Activated CD4-positive, alpha-beta T cell treated with anti-CD3 and anti-CD28 coated beads, Interleukin-2, Interleukin-4, amounts not matched to agents 100 ng/mL and 50 ng/mL, durations not matched to agents 16 hours and 8 hours (primary cell): ENCODE data around the gene EHBP1.
"Not testable (repeated sequence)": the region's sequence is repeated elsewhere in the genome, so short reads cannot be mapped to it uniquely, and the experiment has no call there.

Experiments
- DNase-seq: peaks from one replicate; pipeline ENCODE4 v3.0.0-alpha.2; 2020; ENCODE audit warnings: low spot score

EHBP1 gene

DNA sequence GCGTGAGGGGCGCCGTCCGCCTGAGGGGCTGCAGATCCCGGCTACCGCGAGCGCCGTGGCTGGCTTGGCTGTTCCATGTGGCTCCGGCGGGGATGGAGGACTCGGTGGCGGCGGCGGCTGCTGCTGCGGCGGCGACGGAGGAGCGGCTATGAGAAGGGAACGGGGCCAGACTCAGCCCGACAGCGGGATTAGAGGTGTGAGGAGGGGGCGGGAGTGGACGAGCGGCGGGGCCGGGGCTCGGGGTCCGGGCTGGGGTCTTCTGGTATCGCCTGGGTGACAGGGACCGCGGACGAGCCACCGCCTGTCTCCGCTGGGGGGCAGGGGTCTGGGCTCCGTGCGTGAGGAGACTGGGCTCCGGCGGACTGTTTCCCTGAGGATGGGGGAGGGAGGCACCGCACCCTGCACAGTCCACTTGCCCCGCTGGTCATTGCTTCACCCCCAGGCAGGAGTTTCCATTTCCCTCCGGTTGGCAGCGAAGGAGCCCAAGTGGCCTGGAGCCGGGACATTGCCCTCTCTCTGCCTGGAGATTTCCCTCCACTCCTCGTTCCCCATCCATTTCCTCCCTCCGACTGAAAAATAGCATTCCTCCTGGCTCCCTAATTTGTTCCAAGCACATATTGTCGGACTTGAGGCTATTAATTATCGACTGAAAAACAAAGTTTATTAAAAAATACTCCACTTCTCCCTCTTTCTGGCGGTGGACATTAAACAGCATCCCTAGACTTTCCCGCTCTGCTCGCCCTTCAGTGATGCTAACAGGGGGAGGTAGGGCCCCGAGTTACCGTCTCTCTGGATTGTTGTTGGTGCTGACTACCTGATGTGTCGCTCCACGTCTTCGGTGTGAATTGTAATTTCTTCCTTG, 577 bp downstream of the EHBP1 start:
- DNase-seq: peak; percentile 35

DNA sequence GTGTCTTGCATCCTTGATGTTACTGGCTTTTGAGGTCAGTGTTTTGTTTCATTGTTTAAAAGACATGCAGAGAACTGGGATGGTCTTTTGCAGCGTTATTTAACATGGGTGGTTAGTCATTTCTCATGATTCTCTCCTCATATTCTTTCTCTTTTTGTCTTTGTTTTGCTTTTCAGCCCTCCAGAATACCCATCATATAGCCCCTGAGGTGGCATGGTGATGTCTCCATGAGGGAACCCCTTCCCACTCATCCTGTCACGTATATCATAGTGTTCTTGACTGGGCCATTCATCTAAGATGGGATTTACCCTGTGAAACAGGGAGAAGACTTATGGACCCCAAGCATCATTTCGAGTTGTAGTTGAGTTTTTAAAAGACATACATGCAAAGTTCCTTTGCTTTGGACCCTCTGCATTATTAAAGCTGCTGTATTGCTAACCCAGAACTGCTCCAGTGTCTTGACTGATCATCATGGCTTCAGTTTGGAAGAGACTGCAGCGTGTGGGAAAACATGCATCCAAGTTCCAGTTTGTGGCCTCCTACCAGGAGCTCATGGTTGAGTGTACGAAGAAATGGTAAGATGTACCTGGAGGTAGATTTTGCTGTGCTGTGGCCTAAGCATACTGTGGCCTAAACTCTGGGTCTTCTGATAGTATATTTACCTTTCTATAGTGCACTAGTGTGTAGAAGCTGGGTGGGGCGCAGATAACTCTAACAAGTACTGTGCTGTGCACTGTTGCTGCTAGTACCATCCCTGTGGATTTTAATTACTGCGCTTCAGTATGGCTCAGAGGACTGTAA, 1.4 kb downstream of the EHBP1 start:
- DNase-seq: no peak

DNA sequence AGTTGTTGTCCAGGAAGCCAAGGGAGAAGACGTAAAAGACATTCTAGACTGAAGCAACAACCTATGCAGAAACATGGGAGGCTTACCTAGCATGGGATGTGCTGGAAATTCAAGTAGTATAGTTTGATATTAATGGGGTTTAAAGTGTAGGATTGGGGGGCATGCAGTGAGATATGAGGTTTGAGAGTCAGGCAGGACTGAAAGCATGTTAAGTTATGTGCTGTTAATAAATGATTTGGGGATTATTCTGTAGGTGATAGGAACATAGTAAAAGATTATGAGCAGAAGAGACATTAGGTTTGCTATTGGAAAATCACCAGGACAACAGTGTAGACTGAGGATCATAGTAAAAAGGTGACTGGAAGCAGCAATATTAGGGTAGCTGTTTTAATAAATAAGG, 3.2 kb downstream of the EHBP1 start:
- no peak for DNase-seq

DNA sequence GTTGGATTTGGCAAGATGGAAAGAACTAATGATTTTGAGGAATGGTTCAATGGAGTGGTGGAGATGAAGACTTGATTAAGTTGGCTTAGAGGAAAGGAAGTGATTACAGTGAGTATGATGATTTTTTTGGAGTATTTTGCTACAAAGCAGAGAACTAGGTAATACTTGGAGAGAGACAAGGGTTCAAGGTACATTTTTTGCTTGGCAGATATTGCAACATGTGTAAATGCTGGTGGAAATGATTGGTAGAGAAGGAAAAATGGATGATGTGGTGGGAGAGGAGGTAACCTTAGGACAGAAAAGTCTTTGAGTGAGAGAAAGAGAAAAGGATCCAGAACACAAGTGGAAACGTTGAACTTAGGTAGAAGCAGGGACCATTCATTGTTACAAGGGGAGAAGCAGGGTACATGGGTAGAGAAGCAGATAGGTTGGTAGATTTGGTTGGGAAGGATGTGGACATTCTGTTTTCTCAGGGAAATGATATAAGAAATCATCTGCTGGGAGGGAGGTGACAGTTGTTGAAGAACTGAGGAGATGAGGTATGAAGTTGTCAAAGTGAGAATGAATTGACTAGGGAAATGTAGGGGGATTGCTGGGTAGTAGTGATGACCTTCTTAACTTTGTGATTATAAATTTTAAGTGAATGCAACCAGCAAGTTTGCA, 6.5 kb downstream of the EHBP1 start:
- DNase-seq: no peak

DNA sequence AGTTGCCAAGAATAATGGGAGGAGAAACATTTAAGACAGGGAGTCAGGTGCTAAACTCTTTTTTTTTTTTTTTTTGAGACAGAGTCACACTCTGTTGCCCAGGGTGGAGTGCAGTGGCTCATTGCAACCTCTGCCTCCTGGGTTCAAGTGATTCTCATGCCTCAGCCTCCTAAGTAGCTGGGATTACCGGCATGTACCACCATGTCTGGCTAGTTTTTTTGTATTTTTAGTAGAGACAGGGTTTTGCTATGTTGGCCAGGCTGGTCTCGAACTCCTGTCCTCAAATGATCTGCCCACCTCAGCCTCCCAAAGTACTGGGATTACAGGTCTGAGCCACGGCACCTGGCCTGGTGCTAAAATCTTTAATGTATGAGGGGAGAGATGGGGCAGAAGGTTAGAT, 7.7 kb downstream of the EHBP1 start:
- not testable (repeated sequence) for DNase-seq

DNA sequence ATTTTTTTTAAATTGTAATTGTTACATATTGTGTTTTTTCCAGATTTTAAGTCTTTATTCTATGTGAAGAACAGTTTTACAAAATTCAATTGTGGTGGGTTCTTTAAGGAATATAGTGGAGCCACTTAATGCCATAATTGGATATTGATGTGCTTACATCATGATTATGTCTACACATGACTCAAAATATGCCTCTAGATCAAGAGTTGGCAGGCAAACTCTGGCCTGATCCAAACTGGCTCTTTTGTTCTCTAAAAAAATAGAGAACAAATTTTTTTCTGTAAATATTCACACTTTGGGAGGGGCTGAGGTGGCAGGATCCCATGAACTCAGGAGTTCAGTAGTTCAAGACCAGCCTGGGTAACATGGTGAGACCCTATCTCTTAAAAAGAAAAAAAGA, 8.3 kb downstream of the EHBP1 start:
- DNase-seq: no peak

DNA sequence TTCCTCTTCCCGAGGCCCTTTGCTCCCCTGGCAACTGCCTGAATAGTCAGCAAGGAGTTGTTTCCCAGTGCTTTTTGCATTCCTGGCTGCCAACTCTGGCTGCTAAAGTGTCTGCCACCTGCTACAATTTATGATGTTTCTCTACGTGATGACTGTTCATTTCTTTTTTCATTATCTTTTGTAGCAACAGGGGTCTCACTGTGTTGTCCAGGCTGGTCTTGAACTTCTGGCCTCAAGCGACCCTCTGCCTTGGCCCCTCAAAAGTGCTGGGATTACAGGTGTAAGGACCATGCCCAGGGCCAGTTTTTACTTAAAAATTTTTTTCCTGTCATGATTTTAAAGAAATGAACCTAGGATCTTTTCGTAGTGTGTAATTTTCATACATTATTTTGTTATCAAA, 11.3 kb downstream of the EHBP1 start:
- no peak for DNase-seq

DNA sequence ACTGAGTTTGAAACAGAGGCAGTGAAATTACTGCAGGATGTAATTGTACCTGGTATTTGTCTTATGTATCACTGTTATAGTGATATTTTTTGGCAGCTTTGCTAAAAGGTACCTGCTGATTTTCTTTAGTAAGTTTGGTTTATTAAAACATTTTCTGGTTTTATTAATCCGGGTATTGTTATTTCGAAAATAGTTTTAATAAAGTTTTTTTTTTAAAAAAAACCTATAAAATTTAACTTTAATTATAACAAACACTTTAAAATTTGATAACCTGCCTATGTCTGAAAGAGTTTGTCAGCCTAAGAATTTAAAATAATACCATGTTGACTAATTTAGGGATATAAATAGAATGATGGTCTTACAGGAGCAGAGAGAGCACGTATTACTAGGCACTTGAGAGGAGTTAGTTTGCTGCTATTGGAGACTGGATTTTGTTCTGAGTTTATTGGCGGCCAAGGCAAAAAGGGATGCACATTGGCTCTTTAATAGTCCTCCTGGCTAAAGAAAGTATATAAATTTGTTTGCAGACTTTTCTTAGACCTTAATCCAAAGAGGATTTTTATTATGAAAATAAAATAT, 12.1 kb downstream of the EHBP1 start:
- no peak for DNase-seq

DNA sequence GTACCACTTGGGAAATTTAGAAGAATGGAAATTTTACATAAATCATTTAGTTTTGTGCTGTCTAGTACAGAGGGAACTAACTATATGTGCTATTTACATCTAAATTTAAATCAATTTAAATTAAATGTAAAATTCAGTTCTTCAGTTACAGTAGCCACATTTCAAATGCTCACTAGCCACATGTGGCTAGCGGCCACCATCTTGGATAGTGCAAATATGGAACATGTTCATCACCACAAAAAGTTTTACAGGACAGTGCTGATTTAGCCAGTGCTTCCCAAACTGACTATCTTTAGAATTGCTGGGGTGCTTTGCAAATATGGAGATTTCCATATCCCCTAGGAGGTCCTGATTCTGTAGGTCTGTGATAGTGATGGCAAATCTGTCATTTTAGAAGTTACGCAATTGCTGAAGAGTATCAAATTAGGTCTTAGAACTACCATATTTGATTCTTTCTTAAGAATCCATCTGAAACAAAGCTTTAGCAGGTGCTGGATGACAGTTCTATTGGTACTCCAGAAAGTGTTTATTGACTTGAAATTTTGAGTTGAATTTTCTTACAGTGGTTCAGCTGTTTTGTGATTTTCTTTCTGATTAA, 12.8 kb downstream of the EHBP1 start:
- no peak for DNase-seq

DNA sequence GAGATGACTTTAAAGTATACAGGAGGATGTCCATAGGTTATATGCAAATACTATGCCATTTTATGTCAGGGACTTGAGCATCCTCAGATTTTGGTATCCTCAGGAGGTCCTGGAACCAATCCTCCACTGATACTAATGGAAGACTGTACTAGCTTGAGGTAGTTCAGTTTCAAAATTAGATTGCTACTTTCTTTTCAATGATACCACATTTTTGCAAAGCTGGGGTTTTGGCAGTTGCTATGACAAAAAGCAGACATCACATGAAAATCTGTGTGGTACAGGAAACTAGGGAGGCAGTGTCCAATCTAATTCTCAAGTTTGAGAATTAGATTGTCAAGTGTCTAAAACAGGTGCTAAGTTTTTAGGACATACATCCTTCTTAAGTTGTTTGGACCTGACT, 14.2 kb downstream of the EHBP1 start:
- DNase-seq: no peak

DNA sequence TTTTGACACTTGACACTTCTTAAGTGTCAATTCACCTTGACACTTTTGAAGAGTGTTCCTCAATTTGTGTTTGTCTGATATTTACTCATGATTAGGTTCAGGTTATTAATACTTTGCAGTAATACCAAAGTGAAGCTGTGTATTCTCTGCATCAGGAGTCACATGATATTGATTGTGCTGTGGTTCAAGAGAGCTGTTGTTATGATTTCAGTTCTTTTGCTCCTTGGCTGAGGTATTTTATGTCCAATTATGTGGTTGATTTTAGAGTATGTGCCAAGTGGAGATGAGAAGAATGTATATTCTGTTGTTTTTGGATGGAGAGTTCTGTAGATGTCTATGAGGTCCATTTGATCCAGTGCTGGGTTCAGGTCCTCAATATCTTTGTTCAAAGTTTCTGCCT, 17.2 kb downstream of the EHBP1 start:
- no peak for DNase-seq

DNA sequence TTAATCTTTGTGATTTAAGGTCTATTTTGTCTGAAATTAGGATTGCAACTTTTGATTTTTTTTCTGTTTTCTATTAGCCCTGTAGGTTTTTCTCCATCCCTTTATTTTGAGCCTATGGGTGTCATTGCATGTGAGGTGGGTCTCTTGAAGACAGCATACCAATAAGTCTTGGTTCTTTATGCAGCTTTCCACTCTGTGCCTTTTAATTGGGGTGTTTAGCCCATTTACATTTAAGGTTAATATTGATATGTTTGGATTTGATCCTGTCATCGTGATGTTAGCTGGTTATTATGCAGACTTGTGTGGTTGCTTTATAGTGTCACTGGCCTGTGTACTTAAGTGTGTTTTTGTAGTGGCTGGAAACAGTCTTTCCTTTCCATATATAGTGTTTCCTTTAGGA, 17.7 kb downstream of the EHBP1 start:
- DNase-seq: no peak

DNA sequence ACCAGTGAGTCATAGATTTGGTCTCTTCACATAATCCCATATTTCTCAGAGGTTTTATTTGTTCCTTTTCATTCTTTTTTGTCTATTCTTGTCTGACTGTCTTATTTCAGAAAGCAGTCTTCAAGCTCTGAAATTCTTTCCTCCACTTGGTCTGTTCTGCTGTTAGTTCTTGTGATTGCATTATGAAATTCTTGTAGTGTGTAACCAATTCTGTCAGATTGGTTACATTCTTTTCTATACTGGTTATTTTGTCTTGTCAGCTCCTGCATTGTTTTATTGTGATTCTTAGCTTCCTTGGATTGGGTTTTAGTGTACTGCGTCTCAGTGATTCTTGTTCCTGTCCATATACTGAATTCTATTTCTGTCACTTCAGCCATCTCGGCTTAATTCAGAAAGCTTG, 18.6 kb downstream of the EHBP1 start:
- DNase-seq: no peak

DNA sequence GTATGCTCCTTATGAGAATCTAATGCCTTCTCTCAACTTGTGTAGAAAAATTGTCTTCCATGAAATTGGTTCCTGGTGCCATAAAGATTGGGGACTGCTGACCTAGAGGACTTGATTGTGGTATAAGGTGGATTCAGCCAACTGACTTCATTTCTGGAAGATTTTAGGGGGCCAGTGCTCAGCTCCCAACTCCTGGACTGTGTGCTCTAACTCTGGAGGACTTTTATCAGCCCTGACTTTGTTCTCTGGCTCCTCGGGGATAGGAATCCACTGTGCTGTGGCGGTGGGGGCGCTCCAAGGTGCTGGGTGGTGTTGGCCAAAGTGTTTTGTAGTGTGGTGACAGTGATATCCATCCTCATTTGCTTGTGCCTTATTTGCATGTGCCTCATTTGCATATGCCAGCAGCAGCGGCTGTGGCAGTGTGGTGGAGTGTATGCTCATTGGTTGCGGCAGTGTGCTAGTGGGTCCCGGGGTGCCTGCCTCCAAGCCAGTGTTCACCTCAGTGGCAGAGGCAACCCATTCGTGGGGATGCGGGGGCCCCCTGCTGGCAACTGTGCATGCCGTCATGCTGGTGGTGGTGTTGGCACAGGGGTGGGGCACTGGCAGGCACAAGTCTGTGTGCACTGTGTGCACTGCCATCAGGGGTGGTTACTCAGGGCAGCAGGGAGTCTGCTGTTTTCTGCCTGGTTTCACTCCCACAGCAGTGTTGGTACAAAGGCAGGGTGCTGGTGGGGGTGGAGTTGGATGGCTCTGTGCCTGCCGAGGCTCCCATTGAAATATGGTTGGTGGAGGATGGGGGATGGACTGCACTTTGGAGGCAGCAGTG, 19.6 kb downstream of the EHBP1 start:
- peak; percentile 4 for DNase-seq

DNA sequence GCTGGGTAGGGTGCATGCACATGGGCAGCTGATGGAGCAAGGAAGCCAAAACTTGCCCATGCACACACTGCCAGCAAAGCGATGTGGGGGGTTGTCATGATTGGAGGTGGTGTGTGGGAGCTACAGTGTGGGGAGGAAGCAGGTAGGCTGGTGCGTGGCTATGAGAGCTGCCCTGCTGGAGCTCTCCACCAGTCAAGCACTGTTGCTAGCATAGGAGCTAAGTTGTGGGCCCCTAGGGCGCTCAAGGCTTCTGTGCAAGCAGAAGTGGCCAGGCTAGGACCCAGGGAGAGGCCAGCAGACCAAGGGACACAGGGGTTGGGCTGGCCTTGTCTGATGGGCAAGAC, 20.2 kb downstream of the EHBP1 start:
- no peak for DNase-seq

DNA sequence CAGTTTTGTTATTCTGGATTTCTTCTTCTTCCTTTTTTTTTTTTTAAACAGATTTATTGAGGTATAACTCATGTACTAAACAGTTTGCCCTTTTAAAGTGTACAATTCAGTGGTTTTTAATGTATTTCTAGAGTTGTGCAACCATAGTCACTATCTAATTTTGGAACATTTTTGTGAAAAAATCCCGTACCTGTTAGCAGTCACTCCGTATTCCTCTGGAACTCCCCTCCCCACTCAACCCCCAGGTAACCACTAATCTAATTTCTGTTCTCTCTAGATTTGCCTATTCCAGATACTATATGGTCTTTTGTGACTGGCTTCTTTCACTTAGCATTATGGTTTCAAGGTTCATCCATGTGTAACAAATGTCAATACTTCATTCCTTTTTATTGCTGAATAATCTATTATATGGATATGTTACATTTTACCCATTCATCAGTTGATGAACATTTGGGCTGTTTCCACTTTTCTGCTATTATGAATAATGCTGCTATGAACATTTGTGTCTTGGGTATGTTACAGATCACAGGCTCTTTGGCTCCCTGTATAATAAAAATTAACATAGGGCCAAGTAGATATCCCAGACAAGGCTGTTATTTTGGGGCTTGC, 21.9 kb downstream of the EHBP1 start:
- no peak for DNase-seq

DNA sequence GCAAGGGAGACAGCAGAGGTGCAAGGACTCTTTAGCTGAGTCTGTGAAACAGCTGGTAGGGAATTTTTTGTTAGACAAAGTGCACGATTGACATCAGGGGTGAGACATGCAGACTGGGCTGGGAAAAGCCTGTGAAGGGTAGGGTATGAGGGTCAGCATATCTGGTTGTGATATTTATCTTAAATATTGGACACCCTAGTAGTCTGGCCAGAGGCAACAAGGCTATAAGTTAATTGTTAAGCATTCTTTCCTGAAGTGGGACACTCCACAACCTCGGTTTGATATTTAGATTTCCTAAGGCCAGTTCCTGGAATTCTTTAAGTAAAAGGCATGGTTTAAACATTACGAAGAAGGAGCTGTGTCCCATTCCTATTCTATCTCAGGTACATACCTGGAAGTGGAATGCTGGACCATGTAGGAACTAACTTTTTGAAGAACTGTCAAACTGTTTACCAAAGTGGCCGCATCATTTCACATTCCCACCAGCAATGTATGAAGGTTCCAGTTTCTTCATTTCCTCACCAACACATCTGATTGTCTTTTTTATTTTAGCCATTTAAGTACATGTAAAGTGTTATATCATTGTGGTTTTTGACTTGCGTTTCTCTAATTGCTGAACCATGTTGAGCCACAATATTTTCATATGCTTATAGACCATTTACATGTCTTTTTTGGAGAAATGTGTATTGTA, 22.5 kb downstream of the EHBP1 start:
- no peak for DNase-seq

DNA sequence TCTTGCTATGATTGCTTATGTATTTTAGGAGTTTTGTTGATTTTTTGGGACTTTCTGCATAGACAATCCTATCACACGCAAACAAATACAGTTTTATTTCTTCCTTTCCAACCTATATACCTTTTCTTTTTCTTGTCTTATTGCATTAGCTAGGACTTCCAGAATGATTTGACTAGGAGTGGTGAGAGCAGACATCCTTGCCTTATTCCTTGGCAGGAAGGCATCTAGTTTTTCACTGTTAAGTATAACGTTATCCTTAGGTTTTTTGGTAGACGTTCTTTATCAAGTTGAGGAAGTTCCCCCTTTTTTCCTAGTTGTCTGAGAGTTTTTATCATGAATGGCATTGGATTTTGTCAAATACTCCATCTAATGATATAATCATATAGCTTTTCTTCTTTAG, 25.8 kb downstream of the EHBP1 start:
- DNase-seq: no peak

DNA sequence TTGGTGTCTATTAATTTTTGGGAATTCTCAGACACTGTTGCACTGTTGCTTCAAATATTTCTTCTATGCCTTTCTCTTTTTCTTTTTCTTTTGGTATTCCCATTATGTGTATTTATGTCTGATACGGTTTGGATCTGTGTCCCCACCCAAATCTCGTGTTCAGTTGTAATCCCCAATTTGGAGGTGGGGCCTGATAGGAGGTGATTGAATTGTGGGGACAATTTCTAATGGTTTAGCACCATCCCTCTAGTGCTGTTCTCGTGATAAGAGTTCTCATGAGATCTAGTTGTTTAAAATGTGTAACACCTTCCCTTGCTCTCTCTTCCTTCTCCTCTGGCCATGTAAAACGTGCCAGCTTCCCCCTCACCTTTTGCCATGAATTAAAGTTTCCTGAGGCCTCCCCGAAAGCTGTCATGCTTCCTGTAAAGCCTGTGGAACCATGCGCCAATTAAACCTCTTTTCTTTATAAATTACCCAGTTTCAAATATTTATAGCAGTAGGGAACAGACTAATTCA, 26.8 kb downstream of the EHBP1 start:
- no peak for DNase-seq

DNA sequence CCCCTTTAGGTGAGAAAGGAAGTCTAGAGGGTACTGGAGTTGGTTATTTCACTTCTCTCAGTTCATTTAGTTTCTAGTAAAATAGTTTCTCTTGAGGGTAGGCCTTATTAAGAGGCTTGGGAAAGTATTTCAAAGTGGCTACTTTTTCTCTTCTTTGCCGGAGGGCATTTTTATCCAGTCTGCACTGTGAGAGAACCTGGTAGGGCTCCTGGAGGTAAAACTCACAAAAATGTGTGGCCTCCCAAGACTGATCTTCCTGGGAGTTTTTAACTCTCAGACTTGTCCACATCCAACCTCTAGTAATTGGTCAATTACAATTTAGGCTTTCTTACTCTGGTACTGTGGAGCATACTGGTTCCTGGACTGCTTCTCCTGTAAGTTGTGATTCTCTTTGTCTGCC, 28.0 kb downstream of the EHBP1 start:
- no peak for DNase-seq
